Fibroblast of skin of right quadriceps (primary cell): Measurements from ENCODE around the gene SCARF2.
"Not testable (repeated sequence)": the region's sequence is repeated elsewhere in the genome, so short reads cannot be mapped to it uniquely, and the experiment has no call there.

Source experiments
- DNase-seq: peaks from one replicate; pipeline ENCODE4 v3.0.0-alpha.2; 2013

SCARF2 gene

DNA sequence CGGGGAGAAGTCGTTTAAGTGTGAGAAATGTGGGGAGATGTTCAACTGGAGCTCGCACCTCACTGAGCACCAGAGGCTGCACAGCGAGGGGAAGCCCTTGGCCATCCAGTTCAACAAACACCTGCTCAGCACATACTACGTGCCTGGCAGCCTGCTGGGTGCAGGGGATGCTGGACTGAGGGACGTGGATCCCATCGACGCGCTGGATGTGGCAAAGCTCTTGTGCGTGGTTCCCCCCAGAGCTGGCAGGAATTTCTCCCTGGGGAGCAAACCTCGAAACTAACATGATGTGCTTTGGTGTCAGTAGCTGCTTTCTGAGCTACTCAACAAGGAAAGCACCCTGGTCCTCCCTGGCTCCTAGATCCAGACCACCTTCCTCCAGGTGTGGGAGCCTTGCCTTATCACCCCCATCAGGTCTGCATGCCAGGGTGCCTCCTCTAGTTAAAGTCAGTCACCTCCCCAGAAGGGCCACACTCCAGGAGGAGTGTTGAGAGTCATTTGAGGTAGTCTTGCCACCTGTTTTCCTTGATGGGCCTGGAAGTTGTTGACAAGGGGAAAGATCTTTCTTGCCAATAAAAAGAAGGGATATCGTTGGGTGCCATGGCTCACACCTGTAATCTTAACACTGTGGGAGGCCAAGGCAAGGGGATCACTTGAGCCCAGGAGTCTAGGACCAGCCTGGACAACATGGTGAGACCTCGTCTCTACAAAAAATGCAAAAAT lies 30.8 kb downstream of the SCARF2 start:
- DNase-seq: no peak

DNA sequence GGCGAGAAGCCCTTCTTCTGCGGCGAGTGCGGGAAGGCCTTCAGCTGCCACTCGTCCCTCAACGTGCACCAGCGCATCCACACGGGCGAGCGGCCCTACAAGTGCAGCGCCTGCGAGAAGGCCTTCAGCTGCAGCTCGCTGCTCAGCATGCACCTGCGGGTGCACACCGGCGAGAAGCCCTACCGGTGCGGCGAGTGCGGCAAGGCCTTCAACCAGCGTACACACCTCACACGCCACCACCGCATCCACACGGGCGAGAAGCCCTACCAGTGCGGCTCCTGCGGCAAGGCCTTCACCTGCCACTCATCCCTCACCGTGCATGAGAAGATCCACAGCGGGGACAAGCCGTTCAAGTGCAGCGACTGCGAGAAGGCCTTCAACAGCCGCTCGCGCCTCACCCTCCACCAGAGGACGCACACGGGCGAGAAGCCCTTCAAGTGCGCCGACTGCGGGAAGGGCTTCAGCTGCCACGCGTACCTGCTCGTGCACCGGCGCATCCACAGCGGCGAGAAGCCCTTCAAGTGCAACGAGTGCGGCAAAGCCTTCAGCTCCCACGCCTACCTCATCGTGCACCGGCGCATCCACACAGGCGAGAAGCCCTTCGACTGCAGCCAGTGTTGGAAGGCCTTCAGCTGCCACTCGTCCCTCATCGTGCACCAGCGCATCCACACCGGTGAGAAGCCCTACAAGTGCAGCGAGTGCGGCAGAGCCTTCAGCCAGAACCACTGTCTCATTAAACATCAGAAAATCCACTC lies 31.5 kb downstream of the SCARF2 start:
- no peak for DNase-seq

DNA sequence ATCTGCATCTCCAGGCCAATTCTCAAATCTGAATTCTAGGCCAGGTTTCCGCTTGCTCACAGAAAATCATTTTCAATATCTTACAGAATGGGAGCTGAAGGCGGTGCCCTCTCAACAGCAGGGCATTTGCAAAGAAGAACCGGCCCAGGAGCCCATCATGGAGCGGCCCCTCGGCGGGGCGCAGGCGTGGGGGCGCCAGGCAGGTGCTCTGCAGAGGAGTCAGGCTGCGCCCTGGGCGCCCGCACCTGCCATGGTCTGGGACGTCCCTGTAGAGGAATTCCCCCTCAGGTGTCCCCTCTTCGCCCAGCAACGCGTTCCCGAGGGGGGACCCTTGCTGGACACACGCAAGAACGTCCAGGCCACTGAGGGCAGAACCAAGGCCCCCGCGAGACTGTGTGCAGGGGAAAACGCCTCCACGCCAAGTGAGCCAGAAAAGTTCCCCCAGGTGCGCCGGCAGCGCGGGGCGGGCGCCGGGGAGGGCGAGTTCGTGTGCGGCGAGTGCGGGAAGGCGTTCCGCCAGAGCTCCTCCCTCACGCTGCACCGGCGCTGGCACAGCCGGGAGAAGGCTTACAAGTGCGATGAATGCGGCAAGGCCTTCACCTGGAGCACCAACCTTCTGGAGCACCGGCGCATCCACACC lies 32.2 kb downstream of the SCARF2 start:
- DNase-seq: no peak

DNA sequence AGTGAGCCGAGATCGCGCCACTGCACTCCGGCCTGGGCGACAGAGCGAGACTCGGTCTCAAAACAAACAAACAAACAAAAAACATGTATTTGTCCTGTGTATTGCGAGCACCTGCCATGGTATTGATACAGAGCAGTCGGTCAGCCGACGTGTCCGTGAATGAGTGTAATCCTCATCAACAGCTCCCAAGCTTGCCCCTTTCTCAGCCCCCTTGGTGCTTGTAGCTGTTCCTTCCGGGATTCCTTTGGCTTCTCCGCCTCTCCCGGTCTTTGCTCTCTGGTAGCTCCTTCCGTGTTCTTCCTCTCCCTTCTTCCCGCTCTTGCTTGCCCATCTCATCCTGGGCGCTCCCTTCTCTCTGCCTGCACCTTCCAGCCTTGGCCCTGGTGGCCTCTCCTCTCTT lies 32.7 kb downstream of the SCARF2 start:
- no peak for DNase-seq

DNA sequence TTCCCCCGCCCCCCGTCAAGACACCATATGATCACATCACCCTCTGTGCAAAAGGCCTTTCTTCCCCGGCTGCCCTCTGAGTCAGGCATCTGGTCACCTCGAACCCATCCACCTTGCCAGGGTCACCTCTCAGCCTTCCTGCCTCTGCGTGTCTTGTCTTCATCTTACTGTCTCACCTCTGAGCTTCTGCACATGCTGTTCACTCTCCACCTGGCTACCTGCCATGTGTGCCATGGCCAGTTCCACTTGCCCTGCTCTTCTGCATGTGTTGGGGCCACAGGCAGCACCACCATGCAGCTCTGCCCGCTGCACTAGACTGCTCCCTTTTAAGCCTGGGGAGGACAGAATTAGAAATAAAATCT lies 33.9 kb downstream of the SCARF2 start:
- DNase-seq: no peak

DNA sequence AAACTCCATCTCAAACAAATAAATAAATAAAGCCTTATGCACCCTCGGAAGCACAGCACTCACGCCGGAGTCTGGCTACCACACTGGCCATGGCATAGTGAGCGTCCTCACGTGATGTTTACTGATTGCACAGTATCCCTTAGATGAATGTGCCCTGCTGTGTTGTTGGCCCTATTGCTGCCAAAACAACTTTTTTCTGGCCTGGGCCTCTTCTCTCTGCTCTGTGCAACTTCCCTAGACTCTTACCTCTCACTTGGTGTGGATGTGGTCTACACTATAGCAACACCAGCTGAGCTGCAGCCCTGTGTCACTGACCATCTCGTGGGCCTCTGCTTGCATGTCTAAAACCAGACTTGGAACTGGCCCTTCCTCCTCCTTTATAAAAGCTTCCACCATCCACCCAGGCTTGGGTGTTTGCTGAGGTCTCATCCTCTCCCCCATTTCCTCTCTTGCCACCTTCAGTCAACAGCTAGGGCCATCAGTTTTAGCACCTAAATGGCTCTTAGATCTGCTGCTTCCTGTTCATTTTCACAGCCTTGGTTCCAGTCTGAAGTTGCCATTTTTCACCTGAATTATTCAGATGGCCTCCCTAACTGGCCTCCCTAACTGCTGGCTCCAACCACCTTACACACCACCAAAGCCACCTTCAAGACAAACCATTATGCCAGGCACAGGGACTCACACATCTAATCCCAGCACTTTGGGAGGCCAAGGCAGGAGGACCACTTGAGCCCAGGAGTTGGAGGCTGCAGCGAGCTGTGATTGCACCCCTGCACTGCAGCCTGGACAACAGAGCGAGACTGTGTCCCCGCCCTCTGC lies 34.5 kb downstream of the SCARF2 start:
- DNase-seq: no peak

DNA sequence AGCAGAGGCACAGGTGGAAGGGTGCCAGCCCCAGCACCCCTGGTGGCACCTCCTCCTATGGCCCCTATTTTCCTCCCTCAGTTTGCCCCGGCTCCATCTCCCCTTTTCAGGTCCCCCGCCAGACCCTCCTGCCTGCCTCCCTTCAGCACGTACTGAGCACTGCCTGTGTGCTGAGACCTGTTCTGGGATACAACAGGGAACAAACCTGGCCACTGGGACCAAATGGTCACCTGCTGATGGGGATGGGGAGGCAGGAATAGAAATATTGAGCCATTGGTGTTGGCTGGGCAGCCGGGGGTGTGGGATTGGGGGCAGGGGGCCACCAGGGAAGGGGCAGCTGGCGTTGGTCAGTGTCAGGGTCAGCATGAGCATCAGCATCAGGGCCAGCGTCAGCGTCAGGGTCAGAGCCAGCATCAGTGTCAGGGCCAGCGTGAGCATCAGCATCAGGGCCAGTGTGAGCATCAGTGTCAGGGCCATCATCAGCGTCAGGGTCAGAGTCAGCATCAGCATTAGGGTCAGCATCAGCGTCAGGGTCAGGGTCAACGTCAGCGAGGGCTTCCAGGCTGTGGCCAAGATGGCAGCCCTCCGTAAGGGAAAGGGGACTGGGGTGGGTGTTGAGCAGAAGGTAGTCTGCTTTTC lies 36.1 kb downstream of the SCARF2 start:
- no peak for DNase-seq

DNA sequence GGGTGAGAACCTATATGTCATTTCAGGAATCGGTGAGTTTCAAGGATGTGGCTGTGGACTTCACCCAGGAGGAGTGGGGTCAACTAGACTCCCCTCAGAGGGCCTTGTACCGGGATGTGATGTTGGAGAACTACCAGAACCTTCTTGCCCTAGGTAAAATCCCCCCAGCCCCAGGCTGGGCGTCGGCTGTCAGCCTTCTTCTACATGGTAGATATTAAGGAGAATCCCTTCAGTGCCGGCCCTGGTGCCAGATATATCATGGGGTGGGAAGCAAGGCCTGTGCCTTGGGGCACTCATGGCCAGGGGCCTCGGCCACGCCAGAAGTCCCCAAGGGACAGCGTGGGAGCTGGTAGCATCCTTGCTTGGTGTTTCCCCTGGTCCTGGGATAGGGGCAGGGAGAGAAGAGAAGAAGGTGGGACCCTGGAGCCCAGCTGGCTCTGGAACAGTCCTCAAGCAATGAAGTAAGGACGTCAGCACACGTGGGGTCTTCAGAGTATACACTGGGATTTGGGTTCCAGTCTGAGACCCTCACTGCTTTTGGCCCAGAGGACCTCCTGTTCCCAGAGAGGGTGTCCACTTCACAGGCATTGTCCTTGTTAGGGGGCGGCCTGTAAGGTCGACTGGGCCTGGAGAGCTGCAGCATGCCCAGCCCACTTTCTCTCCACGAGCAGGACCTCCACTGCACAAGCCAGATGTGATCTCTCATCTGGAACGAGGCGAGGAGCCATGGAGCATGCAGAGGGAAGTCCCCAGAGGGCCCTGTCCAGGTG lies 36.8 kb downstream of the SCARF2 start:
- no peak for DNase-seq

DNA sequence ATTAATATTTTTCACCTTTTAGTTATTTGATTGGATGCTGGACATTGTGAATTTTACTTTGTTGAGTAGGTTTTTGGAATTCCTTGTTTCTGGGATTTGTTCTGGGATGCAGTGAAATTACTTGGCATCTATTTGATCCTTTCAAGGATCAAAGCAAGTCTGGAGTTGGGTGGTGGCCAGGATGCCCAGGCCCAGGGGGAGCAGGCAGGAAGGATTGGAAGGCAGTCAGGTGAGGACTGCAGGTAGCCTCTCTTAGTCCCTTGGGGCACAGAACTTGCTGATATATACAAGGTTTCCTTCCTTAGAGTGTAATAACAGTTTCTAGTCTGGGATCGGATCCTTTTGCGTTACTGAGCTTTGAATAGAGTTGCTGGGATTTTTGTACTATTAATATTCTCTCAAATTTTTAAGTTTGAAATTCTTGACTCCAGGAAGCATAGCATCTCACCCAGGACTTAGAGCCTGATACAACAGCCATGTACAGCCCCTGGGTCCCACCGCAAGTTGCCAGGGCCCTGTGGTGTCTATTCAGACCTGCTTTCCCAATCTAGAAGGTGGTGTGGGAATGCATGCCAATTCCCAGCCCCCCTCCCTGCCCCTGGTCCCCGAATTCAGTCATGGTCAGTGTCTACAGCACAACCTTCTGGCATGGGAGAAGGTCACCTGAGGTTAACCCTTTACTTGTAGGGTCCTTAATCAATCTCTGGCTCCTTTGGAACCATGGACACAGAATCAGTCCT lies 37.6 kb downstream of the SCARF2 start:
- DNase-seq: no peak

DNA sequence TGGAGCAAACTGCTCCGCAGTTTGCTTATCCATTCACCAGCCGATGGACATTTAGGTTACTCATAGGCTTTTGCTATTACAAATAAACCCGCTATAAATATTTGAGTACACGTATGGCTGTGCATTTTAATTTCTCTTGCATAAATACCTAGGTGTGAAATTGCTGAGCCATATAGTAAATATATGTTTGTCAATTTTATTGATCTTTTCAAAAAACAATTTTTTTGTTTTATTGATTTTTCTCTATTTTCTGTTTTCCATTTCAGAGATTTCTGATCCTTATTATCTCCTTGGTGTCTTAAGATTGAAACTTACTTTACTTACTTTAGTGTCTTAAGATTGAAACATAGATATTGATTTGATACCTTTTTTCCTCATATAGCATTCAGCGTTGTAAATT lies 39.2 kb downstream of the SCARF2 start:
- no peak for DNase-seq

DNA sequence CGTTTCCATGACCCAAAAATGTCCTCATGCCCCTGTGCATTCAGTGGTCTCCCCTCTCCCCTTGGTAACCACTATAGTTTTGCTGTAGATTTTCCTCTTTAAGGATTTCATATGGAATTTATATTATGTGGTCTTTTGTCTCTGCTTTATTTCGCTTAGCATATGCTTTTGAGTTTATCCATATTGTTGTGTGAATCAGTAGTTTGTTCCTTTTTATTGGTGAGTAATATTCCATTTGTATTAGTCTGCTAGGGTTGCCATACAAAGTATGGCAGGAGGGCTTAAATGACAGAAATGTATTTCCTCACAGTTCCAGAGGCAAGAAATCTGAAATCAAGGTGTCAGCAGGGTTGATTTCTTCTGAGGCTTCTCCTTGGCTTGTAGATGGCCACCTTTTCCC lies 40.1 kb downstream of the SCARF2 start:
- no peak for DNase-seq

DNA sequence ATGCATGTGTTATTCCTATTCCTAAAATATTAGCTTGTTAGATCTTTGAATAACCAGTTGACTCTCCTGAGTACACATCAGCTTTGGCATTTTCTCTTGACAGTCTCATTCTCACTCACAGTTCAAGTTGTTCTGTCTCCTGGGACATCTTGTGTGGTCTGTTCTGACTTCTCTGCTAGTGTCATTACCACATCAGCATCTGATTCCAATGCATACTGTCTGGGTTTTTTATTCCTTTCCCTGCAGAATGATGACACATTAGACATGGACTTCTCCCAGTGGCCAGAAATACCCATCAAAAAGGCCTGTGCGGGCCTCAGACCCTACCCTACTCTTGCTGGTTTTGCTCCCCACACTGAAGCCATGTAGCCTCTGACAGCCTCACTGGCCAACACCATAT lies 41.0 kb downstream of the SCARF2 start:
- peak; percentile 82 for DNase-seq

DNA sequence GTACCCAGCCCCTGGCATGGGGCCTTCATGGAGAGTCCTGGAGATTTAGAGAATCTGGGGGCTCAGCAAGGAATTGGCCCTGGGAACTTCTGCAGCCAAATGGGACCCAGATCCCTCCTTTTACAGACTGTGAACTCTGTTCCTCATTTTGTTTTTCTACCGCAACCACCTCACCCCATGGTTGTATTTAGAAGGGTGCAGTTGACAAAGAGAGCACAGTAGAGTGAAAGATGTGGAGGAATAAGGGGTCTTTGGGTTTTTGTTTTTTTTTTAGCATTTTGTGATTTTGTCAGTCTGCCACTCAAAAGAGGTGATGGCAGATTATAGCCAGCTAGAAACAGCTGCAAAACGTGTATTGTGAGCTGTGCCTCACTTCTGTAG lies 41.7 kb downstream of the SCARF2 start:
- no peak for DNase-seq

DNA sequence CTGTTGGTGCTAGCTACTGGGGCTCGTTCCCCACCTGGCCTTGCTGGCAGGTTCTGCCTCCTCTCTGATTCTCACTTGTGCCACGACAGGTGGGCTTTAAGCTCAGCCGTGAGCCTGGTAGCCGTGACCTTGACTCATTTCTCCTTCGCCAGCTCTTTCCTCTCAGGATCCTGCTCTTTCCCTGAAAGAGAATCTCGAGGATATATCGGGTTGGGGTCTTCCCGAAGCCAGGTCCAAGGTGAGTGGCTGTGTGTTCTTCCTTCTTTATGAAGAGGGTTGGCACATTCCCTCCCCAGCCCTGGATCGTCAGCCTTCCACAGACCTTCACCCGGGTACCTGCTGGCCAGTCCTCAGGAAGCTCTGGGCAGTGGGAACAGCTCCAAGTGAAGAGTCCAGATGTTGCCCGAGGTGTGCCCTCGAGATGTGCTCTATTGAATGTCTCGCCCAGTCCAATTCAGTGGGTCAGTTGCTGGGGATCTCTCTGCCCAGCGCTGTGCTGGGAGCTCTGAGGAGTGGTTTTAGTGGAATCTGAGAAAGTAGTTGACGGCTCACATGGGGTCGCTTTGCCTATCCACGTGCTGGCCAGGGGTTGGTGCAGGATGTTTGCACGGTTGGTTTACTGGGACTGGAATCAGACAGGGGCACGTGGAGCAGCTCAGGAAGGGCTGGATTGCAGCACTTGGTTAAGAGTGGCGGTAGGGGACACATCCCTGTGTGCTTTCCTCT lies 42.3 kb downstream of the SCARF2 start:
- no peak for DNase-seq

DNA sequence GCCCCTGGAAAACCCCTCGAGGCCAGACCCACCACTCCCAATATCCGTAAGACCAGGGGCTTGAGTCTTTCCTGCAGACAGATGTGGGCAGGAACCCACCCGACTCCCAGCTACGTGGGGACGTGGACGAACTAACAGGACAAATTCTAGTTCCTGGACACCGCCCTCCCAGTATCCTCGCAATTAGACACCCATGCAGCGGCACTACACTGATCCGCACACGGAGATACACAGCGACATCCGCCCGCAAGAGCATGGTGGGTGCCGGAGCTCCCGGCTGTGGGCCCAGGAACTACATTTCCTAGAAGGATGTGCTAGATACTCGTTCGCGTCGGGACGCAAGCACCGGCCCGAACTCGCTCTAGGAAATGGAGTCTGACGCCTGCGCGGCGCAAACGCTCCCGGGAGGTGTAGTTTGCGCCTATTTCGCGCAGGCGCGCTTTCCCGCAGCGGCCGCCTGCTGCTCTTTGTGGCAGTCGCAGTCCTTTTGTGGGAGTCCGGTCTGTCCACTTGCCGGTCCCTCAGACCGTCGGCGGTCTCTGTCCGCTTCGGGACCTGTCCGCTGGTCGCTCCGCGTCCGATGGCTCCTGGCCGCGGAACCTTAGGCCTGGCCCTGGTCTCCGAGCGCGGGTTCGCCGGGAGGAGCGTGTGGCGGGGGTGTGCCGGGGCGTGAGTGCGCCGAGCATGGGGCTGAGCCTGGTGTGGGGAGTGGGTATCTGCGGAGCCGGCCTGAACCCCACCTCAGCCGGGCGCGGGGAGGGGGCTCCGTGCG lies 43.7 kb downstream of the SCARF2 start, which contains the start of gene ZNF74:
Gene ZNF74, plus strand, starts transcription at position 447 of the 772 bp plus-strand sequence. CDS start 478 bp downstream, outside the sequence.
- peak; percentile 92 for DNase-seq

DNA sequence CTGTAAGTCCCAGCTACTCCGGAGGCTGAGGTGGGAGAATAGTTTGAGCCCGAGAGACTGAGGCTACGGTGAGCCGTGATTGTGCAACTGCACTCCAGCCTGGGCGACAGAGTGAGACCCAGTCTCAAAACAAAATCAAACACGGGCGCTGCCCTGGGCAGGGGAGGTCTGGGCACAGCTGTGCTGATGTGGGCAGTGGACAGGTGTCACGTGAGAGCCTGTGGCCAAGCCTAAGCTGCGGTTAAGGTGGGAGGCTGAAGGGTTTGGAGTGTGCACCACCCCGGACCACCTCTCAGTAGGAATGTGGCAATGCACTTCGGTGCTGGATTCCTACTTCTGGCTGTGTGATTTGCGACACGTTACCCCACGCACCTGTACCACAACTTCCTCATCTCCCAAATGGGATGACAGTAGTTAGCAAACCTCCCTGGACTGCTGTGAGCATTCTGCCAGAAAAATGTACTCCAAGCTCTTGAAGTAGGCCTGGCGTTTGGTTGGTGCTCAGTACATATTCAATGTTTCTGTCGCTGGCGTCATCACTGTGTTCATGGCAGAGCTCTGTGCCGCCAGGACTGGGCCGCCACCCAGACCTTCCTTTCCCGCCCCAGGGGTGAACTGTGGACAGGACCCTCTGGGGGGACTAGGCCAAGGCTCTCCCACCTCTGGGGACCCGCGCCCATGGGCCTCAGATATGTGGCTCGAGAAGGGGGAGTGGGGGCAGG lies 44.5 kb downstream of the SCARF2 start:
- DNase-seq: no peak

DNA sequence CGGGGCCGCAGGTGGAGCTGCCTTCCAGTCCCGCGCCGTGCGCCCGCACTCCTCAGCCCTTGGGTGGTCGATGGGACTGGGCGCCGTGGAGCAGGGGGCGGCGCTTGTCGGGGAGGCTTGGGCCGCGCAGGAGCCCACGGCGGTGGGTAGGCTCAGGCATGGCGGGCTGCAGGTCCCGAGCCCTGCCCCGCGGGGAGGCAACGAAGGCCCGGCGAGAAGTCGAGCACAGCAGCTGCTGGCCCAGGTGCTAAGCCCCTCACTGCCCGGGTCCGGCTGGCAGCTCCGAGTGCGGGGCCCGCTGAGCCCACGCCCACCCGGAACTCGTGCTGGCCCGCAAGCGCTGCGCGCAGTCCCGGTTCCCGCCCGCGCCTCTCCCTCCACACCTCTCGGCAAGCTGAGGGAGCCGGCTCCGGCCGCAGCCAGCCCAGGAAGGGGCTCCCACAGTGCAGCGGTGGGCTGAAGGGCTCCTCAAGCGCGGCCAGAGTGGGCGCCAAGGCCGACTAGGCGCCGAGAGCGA lies 45.2 kb downstream of the SCARF2 start:
- not testable (repeated sequence) for DNase-seq

DNA sequence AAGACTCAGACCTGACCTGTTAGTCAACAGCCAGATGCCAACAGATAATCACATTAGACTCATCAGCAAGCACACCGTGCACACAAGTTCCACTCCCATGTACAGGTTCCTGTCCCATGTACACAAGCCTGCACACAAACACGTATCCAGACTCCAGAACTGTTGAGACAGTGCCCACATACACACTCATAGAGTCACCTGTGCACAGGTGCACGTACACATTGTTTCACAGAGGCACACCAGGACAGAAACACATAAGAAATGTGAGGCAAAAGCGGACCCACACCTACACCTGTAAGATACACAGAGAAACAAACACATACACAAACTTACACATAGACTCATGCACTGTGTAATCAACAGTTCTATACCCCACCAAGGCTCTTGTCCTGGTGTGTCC lies 46.4 kb downstream of the SCARF2 start:
- DNase-seq: no peak
